Heart right ventricle (tissue), 16 donors: ENCODE data around the gene TENM4. TPM values are rescaled to one million over a fixed set of nuclear protein-coding genes. Genes with fewer than 3 reads are reported as not detected.

Experiments used
- ATAC-seq, 8 donors: fragments of 200-7000 bp; cut with Tn5 transposase; one replicate each; pipeline ENCODE4 v1.9.1; 2020; ENCODE audit warnings: mild to moderate bottlenecking in 8 of 8, moderate library complexity in 8 of 8, moderate number of reproducible peaks in 1 of 8
- DNase-seq, 2 donors: peaks; one replicate each; pipeline ENCODE4 v3.0.0-alpha.2; 2020
- H3K27ac ChIP-seq, 10 donors: fragments of 200-600 bp; sonication (generic) in 2 of 10; one replicate each; pipeline versions ENCODE4 v1.5.0 to v1.8.0; 2020 to 2022; ENCODE audit warnings: mild to moderate bottlenecking in 3 of 10
- H3K27me3 ChIP-seq, 7 donors: fragments of 200-600 bp; one replicate each; pipeline ENCODE4 v1.8.0; 2021 to 2022; ENCODE audit warnings: mild to moderate bottlenecking in 2 of 7
- H3K36me3 ChIP-seq, 9 donors: fragments of 200-600 bp; sonication (generic) in 1 of 9; one replicate each; pipeline versions ENCODE4 v1.5.0 to v1.8.0; 2020 to 2022; ENCODE audit warnings: mild to moderate bottlenecking in 2 of 9
- H3K4me1 ChIP-seq, 9 donors: fragments of 200-600 bp; sonication (generic) in 1 of 9; one replicate each; pipeline versions ENCODE4 v1.5.0 to v1.8.0; 2020 to 2022; ENCODE audit warnings: mild to moderate bottlenecking in 4 of 9
- H3K4me3 ChIP-seq, 10 donors: fragments of 200-600 bp; sonication (generic) in 2 of 10; one replicate each; pipeline versions ENCODE4 v1.5.0 to v1.8.0; 2020 to 2022; ENCODE audit warnings: mild to moderate bottlenecking in 7 of 10, moderate library complexity in 2 of 10
- H3K9me3 ChIP-seq, 11 donors: fragments of 200-600 bp in 10 of 11; sonication (generic) in 2 of 11; one replicate each; pipeline versions ENCODE4 v1.5.0 to v1.8.0; 2013 to 2022; ENCODE audit warnings: mild to moderate bottlenecking in 2 of 11, control low read depth in 1 of 11, moderate library complexity in 1 of 11
- WGBS, 2 donors: extraction: QIAGEN DNeasy Blood & Tissue Kit; methylation state at CpG; one replicate each; pipeline ENCODE4 v1.1.7; 2013; ENCODE audit warnings: inconsistent platforms in 1 of 2; 5-methylcytosine and 5-hydroxymethylcytosine counted together
- intact Hi-C, 10 donors: fragments of 100-400 bp; cut with DNase I; formaldehyde crosslinking; loops; one replicate each; pipeline versions ENCODE4 v1.11.1 to v1.14.2; 2022
- polyA plus RNA-seq, 2 donors: library from polyadenylated mRNA; stranded (reverse); fragments of 200-250 nt; gene quantifications; one replicate each; pipeline ENCODE4 v1.2.3, GENCODE V29; 2013
- total RNA-seq, 10 donors: library from RNA; stranded (reverse); fragmentation: NEBNext Ultra II Directional in 3 of 10; extraction: Animal tissue kit (Norgen Biotek cat#: 25700) in 3 of 10; gene quantifications; one replicate each; pipeline versions ENCODE4 v1.2.1 to v1.2.4, GENCODE V29; 2021 to 2023
- TF ChIP-seq, protein P1 (sequence below), 9 donors: fragments of 200-600 bp; sonication (generic) in 2 of 9; IDR thresholded peaks; one replicate each; pipeline versions ENCODE4 v1.5.0 to v1.8.0; 2021 to 2022; ENCODE audit warnings: antibody characterized with exemption in 9 of 9, mild to moderate bottlenecking in 5 of 9, moderate library complexity in 1 of 9
- donor health status: Arrhythmogenic right ventricular cardiomyopathy.
- donor health status: ischemic (EF 13 %, LVEDD 7.1; RV severe dilation, severe dysfunction).
- donor health status: healthy with polysubstance abuse.
- donor health status: DM: no; HTN: yes; CAD: no.
- donor health status: DM: no; HTN: no; CAD: no.
- donor health status: ischemic (EF 25% LVEDD 6.9; RV normal size, moderate dysfunction).
- donor health status: ischemic (EF 25% LVEDD 5.7; RV mildly dilated, moderate dysfunction).
- donor health status: healthy.
- donor health status: DM: yes; HTN: yes; CAD: no.
- donor health status: Ischemic cardiomyopathy.
- donor health status: ischemic (EF 35%, LVEDD 5.7; RV mildly dilated, moderate dysfunction).
- donor health status: nonischemic (EF 11% LVEDD 7.7; RV severe dilation, severe dysfunction).
- donor health status: DM: yes; HTN: yes; CAD: no.
- donor health status: PGD.
- donor health status: ischemic (EF 29% LVEDD 5.4; RV normal size, mild dysfunction).
- donor health status: nonischemic (EF 23%, LVEDD 6.1; RV moderate dilation, normal function).

The TENM4 gene
- total and polyA plus RNA-seq, 12 donors: 0.10 to 3.6 (median 0.91) TPM

DNA sequence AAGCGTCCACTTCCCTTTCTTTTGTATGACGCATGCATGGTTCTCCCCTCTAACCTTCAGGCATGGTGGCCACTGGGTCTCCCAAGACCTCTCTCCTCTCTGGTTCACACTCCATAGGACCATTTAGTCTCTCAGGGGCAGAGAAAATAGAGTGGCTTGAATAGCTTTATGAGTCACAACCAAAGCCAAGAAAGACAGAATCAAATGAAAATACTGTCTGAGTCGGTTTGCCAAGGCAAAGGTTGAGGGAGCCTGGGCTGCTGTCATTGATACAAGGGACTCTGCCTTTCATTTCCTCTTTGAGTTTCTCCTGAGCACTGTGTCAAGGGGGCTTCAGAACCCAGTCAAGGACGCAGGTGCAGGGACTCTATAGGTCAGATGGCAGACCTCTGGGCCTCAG lies 44.2 kb downstream of the TENM4 start:
- H3K36me3 ChIP-seq: no peaks in the 10 kb centered on the region
- no peak overlapping the region for H3K4me3 ChIP-seq
- intact Hi-C loops: no loop called here
- H3K4me1 ChIP-seq: peaks cover 0 to under 1% (median 0%) of the 10 kb centered on the region in 9 donors
- H3K27me3 ChIP-seq: peaks cover 0 to 18% (median 1%) of the 10 kb centered on the region in 7 donors
- ATAC-seq: no peak
- no peaks in the 10 kb centered on the region for H3K9me3 ChIP-seq
- TF ChIP-seq, protein P1, sequence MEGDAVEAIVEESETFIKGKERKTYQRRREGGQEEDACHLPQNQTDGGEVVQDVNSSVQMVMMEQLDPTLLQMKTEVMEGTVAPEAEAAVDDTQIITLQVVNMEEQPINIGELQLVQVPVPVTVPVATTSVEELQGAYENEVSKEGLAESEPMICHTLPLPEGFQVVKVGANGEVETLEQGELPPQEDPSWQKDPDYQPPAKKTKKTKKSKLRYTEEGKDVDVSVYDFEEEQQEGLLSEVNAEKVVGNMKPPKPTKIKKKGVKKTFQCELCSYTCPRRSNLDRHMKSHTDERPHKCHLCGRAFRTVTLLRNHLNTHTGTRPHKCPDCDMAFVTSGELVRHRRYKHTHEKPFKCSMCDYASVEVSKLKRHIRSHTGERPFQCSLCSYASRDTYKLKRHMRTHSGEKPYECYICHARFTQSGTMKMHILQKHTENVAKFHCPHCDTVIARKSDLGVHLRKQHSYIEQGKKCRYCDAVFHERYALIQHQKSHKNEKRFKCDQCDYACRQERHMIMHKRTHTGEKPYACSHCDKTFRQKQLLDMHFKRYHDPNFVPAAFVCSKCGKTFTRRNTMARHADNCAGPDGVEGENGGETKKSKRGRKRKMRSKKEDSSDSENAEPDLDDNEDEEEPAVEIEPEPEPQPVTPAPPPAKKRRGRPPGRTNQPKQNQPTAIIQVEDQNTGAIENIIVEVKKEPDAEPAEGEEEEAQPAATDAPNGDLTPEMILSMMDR (IDR thresholded peaks at IDR 0.05): no peak
- 85 to 93% methylated on average over 4 of the region's 4 CpGs for WGBS, 2 donors
- H3K27ac ChIP-seq: no peak overlapping the region
- no peak for DNase-seq

DNA sequence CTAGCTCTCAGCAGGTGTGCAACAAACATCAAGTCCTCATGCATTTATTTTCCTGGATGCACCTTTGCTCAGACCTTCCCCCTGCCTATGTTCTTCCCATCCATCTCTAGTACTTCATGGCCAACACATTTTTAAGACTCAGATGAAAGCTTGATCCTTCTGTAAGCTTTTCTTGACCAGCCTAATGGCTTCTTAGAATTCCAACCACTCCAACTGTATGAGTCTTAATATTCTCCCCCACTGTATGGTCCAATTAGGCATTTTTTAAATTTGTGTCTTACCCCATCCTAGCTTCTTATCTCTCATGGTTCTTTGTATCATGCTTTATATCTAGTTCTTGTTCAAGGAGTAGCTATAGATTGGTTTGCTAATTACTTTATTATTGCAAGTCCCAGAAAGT lies 44.8 kb downstream of the TENM4 start:
- TF ChIP-seq, protein P1 (IDR thresholded peaks at IDR 0.05): no peak
- H3K9me3 ChIP-seq: no peaks in the 10 kb centered on the region
- intact Hi-C loops: no loop called here

GRCh38 chr11:79393362-79394043 lies 47.3 kb downstream of the TENM4 start:
- no peaks in the 10 kb centered on the region for H3K36me3 ChIP-seq
- H3K4me3 ChIP-seq: no peak overlapping the region
- no peaks in the 10 kb centered on the region for H3K9me3 ChIP-seq
- ATAC-seq (no peak), DNase-seq (no peak)
- intact Hi-C loops: no loop called here
- TF ChIP-seq, protein P1 (IDR thresholded peaks at IDR 0.05): no peak
- peaks cover 0 to 18% (median 0%) of the 10 kb centered on the region in 7 donors for H3K27me3 ChIP-seq
- H3K27ac ChIP-seq: no peak overlapping the region
- peaks cover 0 to 12% (median 0%) of the 10 kb centered on the region in 9 donors for H3K4me1 ChIP-seq
- WGBS, 2 donors: 59 to 63% methylated on average over 9 of the region's 9 CpGs

More for the DNA sequence above, 44.8 kb downstream of the TENM4 start:
- peaks cover 0 to 18% (median 0%) of the 10 kb centered on the region in 7 donors for H3K27me3 ChIP-seq
- no peak overlapping the region for H3K27ac ChIP-seq
- H3K36me3 ChIP-seq: no peaks in the 10 kb centered on the region
- peaks cover 0 to 8% (median 0%) of the 10 kb centered on the region in 9 donors for H3K4me1 ChIP-seq
- H3K4me3 ChIP-seq: no peak overlapping the region
- no peak for DNase-seq
- ATAC-seq: no peak

GRCh38 chr11:79392161-79392560 lies 48.7 kb downstream of the TENM4 start:
- TF ChIP-seq, protein P1 (IDR thresholded peaks at IDR 0.05): no peak
- DNase-seq (no peak), ATAC-seq (no peak)
- intact Hi-C loops: no loop called here
- peaks cover 0 to 12% (median 0%) of the 10 kb centered on the region in 9 donors for H3K4me1 ChIP-seq
- H3K4me3 ChIP-seq: no peak overlapping the region
- peaks cover 0 to 18% (median 0%) of the 10 kb centered on the region in 7 donors for H3K27me3 ChIP-seq
- H3K36me3 ChIP-seq: no peaks in the 10 kb centered on the region
- 37 to 57% methylated on average over 4 of the region's 4 CpGs for WGBS, 2 donors
- no peak overlapping the region for H3K27ac ChIP-seq
- H3K9me3 ChIP-seq: no peaks in the 10 kb centered on the region
